WI38 (cell line): ENCODE data around the gene STARD3NL.

Source experiments
- H3K4me3 ChIP-seq: 2 replicates; pipeline ENCODE4 v1.5.1; 2011; ENCODE audit warnings: low read depth, mild to moderate bottlenecking, control low read depth, low read length
- TF ChIP-seq, protein P1 (sequence below): IDR thresholded peaks from 2 replicates; pipeline ENCODE4 v1.5.1; 2012; ENCODE audit warnings: low read depth, mild to moderate bottlenecking, control low read depth, low read length

The STARD3NL gene

DNA sequence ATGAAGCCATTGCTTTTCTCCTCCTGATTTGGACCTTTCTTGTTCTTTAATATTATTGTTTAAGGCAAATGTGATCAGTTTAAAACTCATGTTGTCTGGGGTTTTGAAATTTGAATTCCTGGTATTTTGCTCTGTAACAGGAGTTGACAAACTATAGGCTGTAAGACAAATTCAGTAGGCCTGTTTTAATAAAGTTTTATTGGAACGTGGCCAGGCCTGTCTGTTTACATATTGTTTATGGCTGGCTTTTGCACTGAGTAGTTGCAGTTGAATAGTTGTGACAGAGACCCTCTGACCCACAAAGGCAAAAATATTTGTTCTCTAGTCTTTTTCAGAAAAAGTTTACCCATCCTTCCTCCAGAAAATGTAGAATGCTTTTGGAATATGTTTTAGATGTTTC is 29.8 kb downstream of the STARD3NL start:
- H3K4me3 ChIP-seq, result no peak overlapping the region
- TF ChIP-seq, protein P1, sequence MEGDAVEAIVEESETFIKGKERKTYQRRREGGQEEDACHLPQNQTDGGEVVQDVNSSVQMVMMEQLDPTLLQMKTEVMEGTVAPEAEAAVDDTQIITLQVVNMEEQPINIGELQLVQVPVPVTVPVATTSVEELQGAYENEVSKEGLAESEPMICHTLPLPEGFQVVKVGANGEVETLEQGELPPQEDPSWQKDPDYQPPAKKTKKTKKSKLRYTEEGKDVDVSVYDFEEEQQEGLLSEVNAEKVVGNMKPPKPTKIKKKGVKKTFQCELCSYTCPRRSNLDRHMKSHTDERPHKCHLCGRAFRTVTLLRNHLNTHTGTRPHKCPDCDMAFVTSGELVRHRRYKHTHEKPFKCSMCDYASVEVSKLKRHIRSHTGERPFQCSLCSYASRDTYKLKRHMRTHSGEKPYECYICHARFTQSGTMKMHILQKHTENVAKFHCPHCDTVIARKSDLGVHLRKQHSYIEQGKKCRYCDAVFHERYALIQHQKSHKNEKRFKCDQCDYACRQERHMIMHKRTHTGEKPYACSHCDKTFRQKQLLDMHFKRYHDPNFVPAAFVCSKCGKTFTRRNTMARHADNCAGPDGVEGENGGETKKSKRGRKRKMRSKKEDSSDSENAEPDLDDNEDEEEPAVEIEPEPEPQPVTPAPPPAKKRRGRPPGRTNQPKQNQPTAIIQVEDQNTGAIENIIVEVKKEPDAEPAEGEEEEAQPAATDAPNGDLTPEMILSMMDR, result no peak

DNA sequence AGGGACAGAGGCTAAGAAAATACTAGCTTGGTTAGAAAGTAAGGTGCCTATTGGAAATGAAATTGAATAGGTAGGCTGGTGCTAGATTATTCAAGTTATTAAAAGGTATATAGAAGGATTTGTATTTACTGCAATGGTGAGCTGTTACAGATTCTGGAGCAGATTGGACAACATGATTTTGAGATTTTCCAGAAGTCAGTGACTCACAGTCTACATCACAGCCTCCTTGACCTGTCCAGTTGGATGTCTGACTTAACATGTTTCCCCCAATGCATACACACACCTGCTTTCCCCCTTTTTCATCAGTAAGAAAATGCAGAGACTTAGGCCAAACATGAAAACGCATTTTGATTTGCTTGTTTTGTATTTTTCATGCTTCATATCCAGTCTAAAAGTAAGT is 33.4 kb downstream of the STARD3NL start:
- TF ChIP-seq, protein P1, result no peak
- H3K4me3 ChIP-seq, result no peak overlapping the region

DNA sequence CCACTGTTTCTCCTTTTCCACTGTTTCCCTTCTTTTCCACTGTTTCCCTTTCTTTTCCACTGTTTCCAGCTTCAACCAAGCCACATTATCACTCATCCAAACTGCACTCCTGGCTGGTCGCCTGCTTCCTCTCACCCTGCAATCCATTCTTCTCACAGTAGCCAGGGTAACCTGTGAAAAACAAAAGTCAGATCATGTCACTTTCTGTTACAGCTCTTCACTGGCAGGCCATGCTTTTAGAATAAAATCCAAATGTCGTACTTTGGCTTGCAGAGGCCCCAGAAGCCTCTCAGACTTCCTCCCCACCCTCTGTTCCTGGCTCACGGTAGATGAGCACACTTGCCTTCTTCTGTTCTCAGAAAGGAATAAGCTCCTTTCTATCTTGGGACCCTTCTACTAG is 33.9 kb downstream of the STARD3NL start:
- no peak overlapping the region for H3K4me3 ChIP-seq
- TF ChIP-seq, protein P1, result no peak

DNA sequence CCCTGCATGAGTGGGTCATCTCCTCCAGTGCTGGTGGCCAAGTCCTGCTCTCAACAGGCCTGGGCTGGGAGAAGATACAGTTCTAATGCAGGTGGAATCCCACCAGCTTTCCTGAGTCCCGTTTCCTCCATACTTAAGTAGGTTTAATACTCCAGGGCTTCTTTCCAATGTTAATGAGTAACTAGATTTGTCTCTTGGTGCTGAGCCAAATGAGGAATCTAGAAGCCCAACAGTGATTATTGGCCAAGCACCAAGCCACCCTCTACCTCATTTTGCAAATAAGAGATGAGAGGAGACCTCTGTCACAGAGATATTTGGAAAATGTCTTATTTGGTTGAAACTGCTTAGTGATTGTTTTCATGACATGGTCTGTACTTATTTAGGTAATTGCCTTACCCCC is 37.1 kb downstream of the STARD3NL start:
- H3K4me3 ChIP-seq, result no peak overlapping the region
- TF ChIP-seq, protein P1, result no peak

DNA sequence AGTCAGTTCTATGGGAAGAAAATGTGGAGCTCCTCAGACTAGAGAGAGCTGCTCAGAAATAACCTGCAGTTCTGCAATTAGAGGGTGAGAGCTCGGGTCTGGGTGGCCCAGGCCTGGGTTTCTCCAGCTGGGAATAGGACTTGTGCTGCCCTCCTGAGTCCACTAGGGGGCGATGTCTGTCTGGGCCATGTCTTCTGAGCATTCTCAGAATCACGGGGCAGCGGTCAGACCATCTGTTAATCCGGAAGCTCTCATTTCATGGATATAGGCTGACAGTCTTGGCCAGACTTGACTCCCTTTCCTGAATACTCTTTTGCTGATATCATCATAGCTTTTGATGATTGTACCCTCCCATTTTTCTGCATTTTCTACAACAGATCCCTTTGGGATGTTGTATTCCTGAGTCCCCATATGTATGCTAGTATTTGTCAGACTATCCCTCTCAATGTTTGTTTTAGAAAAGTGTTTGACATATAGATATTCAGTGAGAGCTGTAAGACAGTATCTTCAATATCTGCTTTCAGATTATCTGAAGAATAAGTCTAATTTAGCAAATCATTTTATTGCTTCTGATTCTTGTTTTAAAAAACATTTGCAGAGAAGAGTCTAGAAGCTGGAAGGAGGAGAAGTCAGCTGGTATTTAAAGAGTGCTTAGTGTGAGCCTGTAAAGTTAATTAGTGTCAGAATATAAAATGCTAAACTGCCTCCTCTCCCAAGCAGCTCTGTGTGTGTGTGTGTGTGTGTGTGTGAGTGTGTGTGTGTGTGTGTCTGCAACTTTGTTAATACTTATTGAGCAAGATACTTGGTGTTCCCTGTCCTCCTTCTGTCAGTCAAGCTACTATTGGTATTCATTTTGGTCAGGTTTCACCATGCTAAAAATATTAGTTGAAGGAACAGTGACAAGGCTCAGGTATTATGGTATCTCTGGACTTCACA is 38.0 kb downstream of the STARD3NL start:
- TF ChIP-seq, protein P1, result peak; percentile 94
- no peak overlapping the region for H3K4me3 ChIP-seq

DNA sequence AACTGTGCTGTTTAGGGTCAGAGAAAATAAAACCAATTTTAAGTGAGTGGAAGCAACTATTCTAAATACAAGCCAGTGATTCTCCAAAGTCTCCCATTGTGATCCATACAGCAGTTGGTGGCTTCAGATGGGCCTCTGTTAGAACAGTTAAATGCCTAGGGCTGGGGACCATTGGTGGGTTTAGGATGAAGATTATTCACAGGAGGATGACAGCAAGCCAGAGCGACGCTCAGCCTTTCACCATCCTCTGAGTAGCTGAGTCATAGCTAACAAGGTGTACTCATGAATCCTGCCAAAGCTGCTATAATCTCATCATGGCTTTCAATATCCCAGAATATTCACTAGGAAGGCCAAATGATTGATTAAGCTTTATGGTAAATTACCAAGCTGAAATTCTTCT is 39.6 kb downstream of the STARD3NL start:
- TF ChIP-seq, protein P1, result no peak
- no peak overlapping the region for H3K4me3 ChIP-seq

DNA sequence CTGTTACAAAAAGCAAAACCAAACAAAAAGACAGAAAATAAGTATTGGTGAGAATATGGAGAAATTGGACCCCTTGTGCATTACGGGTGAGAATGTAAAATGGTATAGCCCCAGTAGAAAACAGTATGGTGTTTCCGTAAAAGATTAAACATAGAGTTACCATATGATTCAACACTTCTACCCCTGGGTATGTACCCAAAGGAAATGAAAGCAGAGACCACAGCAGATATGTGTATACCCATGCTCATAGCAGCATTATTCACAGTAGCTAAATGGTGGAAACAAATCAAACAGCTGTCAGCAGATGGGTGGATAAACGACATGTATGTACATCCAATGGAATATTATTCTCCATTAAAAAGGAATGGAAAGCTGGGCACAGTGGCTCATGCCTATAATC is 42.4 kb downstream of the STARD3NL start:
- TF ChIP-seq, protein P1, result no peak
- H3K4me3 ChIP-seq, result no peak overlapping the region
